ENCODE results near the gene FARP1. TPM values are rescaled to one million over a fixed set of nuclear protein-coding genes. Genes with fewer than 3 reads are reported as not detected.

FARP1 gene
- total RNA-seq, 4 donors from 2014 or later, result 11.0 to 27.2 (median 13.6) TPM

GRCh38 chr13:98467263-98467985 is 324.5 kb downstream of the FARP1 start:
- DNase-seq (ENCODE audit: low spot score in 2 of 2), result peak in 1 of 2 donors; percentile 27
- H3K4me1 ChIP-seq, result peaks cover 17% of the 10 kb centered on the region
- no peaks in the 10 kb centered on the region for H3K9me3 ChIP-seq
- peaks cover 83% of the 10 kb centered on the region for H3K36me3 ChIP-seq
- WGBS, result 74% methylated on average over 13 of the region's 13 CpGs
- no peak overlapping the region for H3K27ac ChIP-seq
- H3K4me3 ChIP-seq, result no peak overlapping the region
- no peak for TF ChIP-seq EP300 (IDR thresholded peaks at IDR 0.05)
- no peak for TF ChIP-seq POLR2AphosphoS5 (IDR thresholded peaks at IDR 0.05)
- TF ChIP-seq CTCF (IDR thresholded peaks at IDR 0.05), result no peak
- TF ChIP-seq POLR2A (IDR thresholded peaks at IDR 0.05), result no peak
- H3K27me3 ChIP-seq, result no peaks in the 10 kb centered on the region

GRCh38 chr13:98468361-98468760 is 325.5 kb downstream of the FARP1 start:
- TF ChIP-seq EP300 (IDR thresholded peaks at IDR 0.05) (no peak), CTCF (IDR thresholded peaks at IDR 0.05) (no peak), POLR2AphosphoS5 (IDR thresholded peaks at IDR 0.05) (no peak)
- H3K9me3 ChIP-seq, result no peaks in the 10 kb centered on the region
- DNase-seq (ENCODE audit: low spot score in 2 of 2), result peak in 1 of 2 donors; percentile 40
- no peaks in the 10 kb centered on the region for H3K27me3 ChIP-seq
- peaks cover 80% of the 10 kb centered on the region for H3K36me3 ChIP-seq
- H3K4me3 ChIP-seq, result no peak overlapping the region
- H3K27ac ChIP-seq, result no peak overlapping the region
- 69% methylated on average over 3 of the region's 3 CpGs for WGBS
- H3K4me1 ChIP-seq, result peaks cover 13% of the 10 kb centered on the region

- peak in 1 of 2 donors; percentile 54 for DNase-seq (ENCODE audit: low spot score in 2 of 2)
- no peak overlapping the region for H3K4me3 ChIP-seq
- no peaks in the 10 kb centered on the region for H3K9me3 ChIP-seq
- H3K36me3 ChIP-seq, result peaks cover 80% of the 10 kb centered on the region
- peaks cover 14% of the 10 kb centered on the region for H3K4me1 ChIP-seq
- H3K27me3 ChIP-seq, result no peaks in the 10 kb centered on the region
- no peak overlapping the region for H3K27ac ChIP-seq
- 96% methylated on average over 16 of the region's 20 CpGs for WGBS
- no peak for TF ChIP-seq POLR2AphosphoS5 (IDR thresholded peaks at IDR 0.05)
- TF ChIP-seq POLR2A (IDR thresholded peaks at IDR 0.05), result no peak
- no peak for TF ChIP-seq EP300 (IDR thresholded peaks at IDR 0.05)
- TF ChIP-seq CTCF (IDR thresholded peaks at IDR 0.05), result no peak
Measured at GRCh38 chr13:98468929-98469328, 326.0 kb downstream of the FARP1 start.

- WGBS, result 92% methylated on average over 6 of the region's 6 CpGs
- Histone ChIP-seq H3K9me3 (no peaks in the 10 kb centered on the region), H3K4me3 (no peak overlapping the region), H3K27me3 (no peaks in the 10 kb centered on the region), H3K36me3 (peaks cover 78% of the 10 kb centered on the region), H3K27ac (no peak overlapping the region), H3K4me1 (peaks cover 25% of the 10 kb centered on the region)
- TF ChIP-seq EP300 (IDR thresholded peaks at IDR 0.05), result no peak
- no peak for TF ChIP-seq POLR2A (IDR thresholded peaks at IDR 0.05)
- no peak for TF ChIP-seq POLR2AphosphoS5 (IDR thresholded peaks at IDR 0.05)
- TF ChIP-seq CTCF (IDR thresholded peaks at IDR 0.05), result no peak
- peak in 1 of 2 donors; percentile 37 for DNase-seq (ENCODE audit: low spot score in 2 of 2)
Measured at GRCh38 chr13:98470920-98471319, 328.0 kb downstream of the FARP1 start.

GRCh38 chr13:98471934-98472333 is 329.0 kb downstream of the FARP1 start:
- peak in 1 of 2 donors; percentile 40 for DNase-seq (ENCODE audit: low spot score in 2 of 2)
- H3K4me1 ChIP-seq, result peaks cover 31% of the 10 kb centered on the region

More at GRCh38 chr13:98471934-98472333, 329.0 kb downstream of the FARP1 start:
- Histone ChIP-seq H3K9me3 (no peaks in the 10 kb centered on the region), H3K27me3 (no peaks in the 10 kb centered on the region), H3K36me3 (peaks cover 68% of the 10 kb centered on the region), H3K4me3 (no peak overlapping the region), H3K27ac (no peak overlapping the region)
- TF ChIP-seq CTCF (IDR thresholded peaks at IDR 0.05), result no peak
- TF ChIP-seq EP300 (IDR thresholded peaks at IDR 0.05), result no peak
- TF ChIP-seq POLR2AphosphoS5 (IDR thresholded peaks at IDR 0.05), result no peak
- no peak for TF ChIP-seq POLR2A (IDR thresholded peaks at IDR 0.05)
- 90% methylated on average over 9 of the region's 10 CpGs for WGBS

Measured in suprapubic skin (tissue), 4 donors.